NB4 (cell line): ENCODE data around the gene ASAP3.

Experiments
- CTCF ChIP-seq: IDR thresholded peaks from one replicate; pipeline ENCODE4 v1.5.1; 2012; ENCODE audit warnings: low read depth, low read length
- MAX ChIP-seq: IDR thresholded peaks from 2 replicates; pipeline ENCODE4 v1.6.1; 2011; ENCODE audit warnings: low read depth, low read length
- MYC ChIP-seq: IDR thresholded peaks from 2 replicates; pipeline ENCODE4 v1.6.1; 2011; ENCODE audit warnings: low read depth, low read length
- POLR2A ChIP-seq: IDR thresholded peaks from 2 replicates; pipeline ENCODE4 v1.6.1; 2011; ENCODE audit warnings: mild to moderate bottlenecking; ENCODE audit not compliant: insufficient read length; ENCODE audit errors: extremely low read depth

- TF ChIP-seq CTCF (no peak), MAX (no peak), POLR2A (no peak), MYC (no peak)
Measured at GRCh38 chr1:23481026-23481597, 2.9 kb downstream of the ASAP3 start.
